ENCODE measurements around the gene DAAM1.

The DAAM1 gene

GRCh38 chr14:59187802-59188460 is 536 bp upstream of the DAAM1 start:
- peak; percentile 64 for DNase-seq (ENCODE audit: low spot score)

GRCh38 chr14:59189091-59189785 is 771 bp downstream of the DAAM1 start:
- peak; percentile 6 for DNase-seq (ENCODE audit: low spot score)

GRCh38 chr14:59189786-59190368 is 1.4 kb downstream of the DAAM1 start:
- DNase-seq (ENCODE audit: low spot score) = peak; percentile 88

GRCh38 chr14:59190372-59190771 is 1.9 kb downstream of the DAAM1 start:
- DNase-seq (ENCODE audit: low spot score) = peak; percentile 32

GRCh38 chr14:59195912-59196311 is 7.4 kb downstream of the DAAM1 start:
- DNase-seq (ENCODE audit: low spot score) = no peak

- no peak for DNase-seq (ENCODE audit: low spot score)
Measured at GRCh38 chr14:59197695-59198262, 9.3 kb downstream of the DAAM1 start.

- DNase-seq (ENCODE audit: low spot score) = no peak
Measured at GRCh38 chr14:59199205-59199604, 10.7 kb downstream of the DAAM1 start.

GRCh38 chr14:59199614-59200013 is 11.1 kb downstream of the DAAM1 start:
- DNase-seq (ENCODE audit: low spot score) = no peak

- no peak for DNase-seq (ENCODE audit: low spot score)
Measured at GRCh38 chr14:59200195-59200594, 11.7 kb downstream of the DAAM1 start.

GRCh38 chr14:59202031-59202430 is 13.6 kb downstream of the DAAM1 start:
- DNase-seq (ENCODE audit: low spot score) = no peak

GRCh38 chr14:59204305-59204704 is 15.8 kb downstream of the DAAM1 start:
- DNase-seq (ENCODE audit: low spot score) = no peak

- DNase-seq (ENCODE audit: low spot score) = no peak
Measured at GRCh38 chr14:59206892-59207291, 18.4 kb downstream of the DAAM1 start.

- DNase-seq (ENCODE audit: low spot score) = no peak
Measured at GRCh38 chr14:59207506-59207933, 19.1 kb downstream of the DAAM1 start.

GRCh38 chr14:59208224-59208814 is 19.9 kb downstream of the DAAM1 start:
- DNase-seq (ENCODE audit: low spot score) = no peak

GRCh38 chr14:59208954-59209353 is 20.5 kb downstream of the DAAM1 start:
- no peak for DNase-seq (ENCODE audit: low spot score)

GRCh38 chr14:59210621-59211020 is 22.2 kb downstream of the DAAM1 start:
- no peak for DNase-seq (ENCODE audit: low spot score)

GRCh38 chr14:59213368-59214315 is 25.2 kb downstream of the DAAM1 start:
- DNase-seq (ENCODE audit: low spot score) = no peak

- no peak for DNase-seq (ENCODE audit: low spot score)
Measured at GRCh38 chr14:59214702-59215302, 26.3 kb downstream of the DAAM1 start.

- no peak for DNase-seq (ENCODE audit: low spot score)
Measured at GRCh38 chr14:59215322-59215721, 26.9 kb downstream of the DAAM1 start.

- DNase-seq (ENCODE audit: low spot score) = no peak
Measured at GRCh38 chr14:59215757-59216156, 27.3 kb downstream of the DAAM1 start.

GRCh38 chr14:59217011-59217410 is 28.5 kb downstream of the DAAM1 start:
- no peak for DNase-seq (ENCODE audit: low spot score)

Measured in SW480 (cell line).